ENCODE results near the gene MTIF3.

The MTIF3 gene

DNA sequence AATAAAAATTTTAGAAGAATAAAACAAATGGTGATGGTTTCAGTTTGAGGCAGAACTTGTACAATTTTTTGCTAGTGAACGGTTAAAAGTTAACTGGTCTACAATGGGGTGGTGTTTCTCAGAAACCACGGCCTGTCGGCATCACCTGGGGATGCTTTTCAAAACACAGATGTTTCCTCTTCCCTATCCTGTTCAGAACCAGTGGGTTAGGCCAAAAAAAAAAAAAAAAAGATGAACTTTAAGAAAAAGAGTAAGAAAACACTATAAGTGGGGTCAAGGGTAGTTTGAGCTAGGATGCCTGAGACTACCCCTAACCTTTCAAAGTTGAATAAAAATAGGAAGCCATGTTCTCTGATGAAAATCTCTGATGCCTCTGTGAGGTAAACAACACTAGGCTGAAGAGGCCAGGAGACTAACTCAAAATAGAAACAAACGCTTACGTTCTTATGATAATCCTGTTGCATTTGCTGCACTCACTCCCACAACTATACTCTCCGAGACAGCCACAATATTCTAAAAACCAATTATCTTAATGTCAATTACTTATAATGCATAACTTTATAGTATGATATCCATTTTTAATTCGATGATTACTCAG, 3.3 kb downstream of the MTIF3 start:
- in situ Hi-C loops (cut with MboI; ENCODE audit: low sequenced_read_pairs, unreplicated experiment), result no loop called here
- TF ChIP-seq, protein P1, sequence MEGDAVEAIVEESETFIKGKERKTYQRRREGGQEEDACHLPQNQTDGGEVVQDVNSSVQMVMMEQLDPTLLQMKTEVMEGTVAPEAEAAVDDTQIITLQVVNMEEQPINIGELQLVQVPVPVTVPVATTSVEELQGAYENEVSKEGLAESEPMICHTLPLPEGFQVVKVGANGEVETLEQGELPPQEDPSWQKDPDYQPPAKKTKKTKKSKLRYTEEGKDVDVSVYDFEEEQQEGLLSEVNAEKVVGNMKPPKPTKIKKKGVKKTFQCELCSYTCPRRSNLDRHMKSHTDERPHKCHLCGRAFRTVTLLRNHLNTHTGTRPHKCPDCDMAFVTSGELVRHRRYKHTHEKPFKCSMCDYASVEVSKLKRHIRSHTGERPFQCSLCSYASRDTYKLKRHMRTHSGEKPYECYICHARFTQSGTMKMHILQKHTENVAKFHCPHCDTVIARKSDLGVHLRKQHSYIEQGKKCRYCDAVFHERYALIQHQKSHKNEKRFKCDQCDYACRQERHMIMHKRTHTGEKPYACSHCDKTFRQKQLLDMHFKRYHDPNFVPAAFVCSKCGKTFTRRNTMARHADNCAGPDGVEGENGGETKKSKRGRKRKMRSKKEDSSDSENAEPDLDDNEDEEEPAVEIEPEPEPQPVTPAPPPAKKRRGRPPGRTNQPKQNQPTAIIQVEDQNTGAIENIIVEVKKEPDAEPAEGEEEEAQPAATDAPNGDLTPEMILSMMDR (IDR thresholded peaks at IDR 0.05; ENCODE audit: borderline replicate concordance, control extremely low read depth, extremely low read depth, insufficient read depth, missing control alignments), result no peak
- no peak for DNase-seq (ENCODE audit: low spot score)

DNA sequence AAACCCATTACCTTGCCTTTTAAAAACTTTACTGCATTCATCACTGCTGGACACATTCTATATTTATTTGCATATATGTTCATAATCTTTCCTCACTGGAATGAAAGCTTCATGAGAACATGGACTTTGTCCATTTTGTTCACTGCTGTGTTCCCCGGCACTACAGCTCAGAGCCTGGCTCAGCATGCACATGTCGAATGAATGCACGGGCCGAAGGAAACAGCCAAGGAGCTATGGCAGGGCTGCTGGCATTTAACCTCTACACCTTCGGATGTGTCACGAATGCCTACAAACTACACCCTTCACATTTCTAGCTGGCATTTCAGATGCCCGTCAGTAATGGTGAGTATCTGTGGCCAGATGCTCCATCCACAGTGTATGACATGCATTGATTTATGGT, 7.6 kb downstream of the MTIF3 start:
- in situ Hi-C loops (cut with MboI; ENCODE audit: low sequenced_read_pairs, unreplicated experiment), result no loop called here
- no peak for DNase-seq (ENCODE audit: low spot score)
- TF ChIP-seq, protein P1 (IDR thresholded peaks at IDR 0.05; ENCODE audit: borderline replicate concordance, control extremely low read depth, extremely low read depth, insufficient read depth, missing control alignments), result no peak

DNA sequence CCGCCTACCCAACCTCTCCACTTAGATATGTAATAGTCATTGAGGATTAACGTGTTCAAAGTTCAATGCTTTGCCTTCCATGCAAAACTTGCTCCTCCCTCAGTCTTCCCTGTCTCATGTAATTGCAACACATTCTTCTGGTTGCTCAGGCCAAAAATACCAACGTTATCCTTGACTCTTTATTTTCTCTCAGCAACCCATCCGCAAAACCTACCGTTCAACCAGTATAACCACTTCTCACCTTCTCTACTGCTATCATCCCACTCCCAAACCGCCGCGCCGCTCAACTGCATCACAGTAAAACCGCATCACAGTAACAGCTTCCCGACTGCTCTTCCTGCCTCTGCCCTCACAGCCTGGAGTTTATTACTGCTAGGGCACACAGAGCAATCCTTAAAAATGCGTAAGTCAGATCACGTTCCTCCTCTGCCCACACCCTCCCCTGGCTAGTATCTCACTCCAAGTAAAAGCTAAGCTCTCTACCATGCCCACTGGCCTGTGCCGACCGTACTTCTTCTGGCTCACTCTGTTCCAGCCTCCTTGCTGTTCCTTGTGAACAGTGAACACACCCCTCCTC, 8.2 kb downstream of the MTIF3 start:
- no peak for DNase-seq (ENCODE audit: low spot score)
- TF ChIP-seq, protein P1 (IDR thresholded peaks at IDR 0.05; ENCODE audit: borderline replicate concordance, control extremely low read depth, extremely low read depth, insufficient read depth, missing control alignments), result no peak
- in situ Hi-C loops (cut with MboI; ENCODE audit: low sequenced_read_pairs, unreplicated experiment), result no loop called here

DNA sequence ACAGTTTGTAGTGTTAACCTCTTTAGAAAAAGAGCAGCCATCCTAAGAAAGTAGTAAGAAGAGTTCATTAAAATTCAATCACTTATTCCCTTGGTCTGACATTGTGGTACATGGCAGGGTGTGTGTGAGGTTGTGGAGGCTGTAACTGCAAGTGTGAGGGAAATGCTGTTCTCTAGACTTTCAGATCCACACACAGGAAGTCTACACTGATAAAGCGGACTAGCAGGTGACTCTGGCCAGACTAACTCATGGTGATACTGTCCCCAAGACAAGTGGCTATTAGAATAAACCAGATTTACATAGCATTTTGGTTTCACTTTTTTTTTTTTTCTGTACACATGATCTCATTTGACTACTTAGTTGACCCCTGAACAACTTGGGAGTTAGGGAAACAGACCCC, 10.0 kb downstream of the MTIF3 start:
- TF ChIP-seq, protein P1 (IDR thresholded peaks at IDR 0.05; ENCODE audit: borderline replicate concordance, control extremely low read depth, extremely low read depth, insufficient read depth, missing control alignments), result no peak
- no peak for DNase-seq (ENCODE audit: low spot score)
- in situ Hi-C loops (cut with MboI; ENCODE audit: low sequenced_read_pairs, unreplicated experiment), result no loop called here

DNA sequence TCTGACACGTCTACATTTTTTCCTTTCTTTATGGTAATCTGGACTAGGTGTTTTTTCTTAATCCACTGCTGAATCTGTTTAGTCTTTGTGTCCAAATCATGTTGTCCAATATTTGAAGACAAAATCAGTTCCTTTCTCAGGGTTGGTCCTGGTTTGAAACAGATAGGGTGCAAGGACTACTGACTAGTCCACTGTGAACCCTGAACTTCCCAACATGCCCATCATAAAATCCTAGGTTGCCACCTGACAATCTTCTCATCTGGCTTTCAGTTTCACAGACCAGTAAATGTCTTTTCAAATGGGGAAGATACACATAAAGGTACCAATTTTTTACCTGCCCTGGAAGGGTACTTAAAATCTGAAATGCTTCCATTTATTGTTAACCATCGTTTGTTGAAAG, 13.2 kb downstream of the MTIF3 start:
- TF ChIP-seq, protein P1 (IDR thresholded peaks at IDR 0.05; ENCODE audit: borderline replicate concordance, control extremely low read depth, extremely low read depth, insufficient read depth, missing control alignments), result no peak
- no peak for DNase-seq (ENCODE audit: low spot score)
- in situ Hi-C loops (cut with MboI; ENCODE audit: low sequenced_read_pairs, unreplicated experiment), result no loop called here

DNA sequence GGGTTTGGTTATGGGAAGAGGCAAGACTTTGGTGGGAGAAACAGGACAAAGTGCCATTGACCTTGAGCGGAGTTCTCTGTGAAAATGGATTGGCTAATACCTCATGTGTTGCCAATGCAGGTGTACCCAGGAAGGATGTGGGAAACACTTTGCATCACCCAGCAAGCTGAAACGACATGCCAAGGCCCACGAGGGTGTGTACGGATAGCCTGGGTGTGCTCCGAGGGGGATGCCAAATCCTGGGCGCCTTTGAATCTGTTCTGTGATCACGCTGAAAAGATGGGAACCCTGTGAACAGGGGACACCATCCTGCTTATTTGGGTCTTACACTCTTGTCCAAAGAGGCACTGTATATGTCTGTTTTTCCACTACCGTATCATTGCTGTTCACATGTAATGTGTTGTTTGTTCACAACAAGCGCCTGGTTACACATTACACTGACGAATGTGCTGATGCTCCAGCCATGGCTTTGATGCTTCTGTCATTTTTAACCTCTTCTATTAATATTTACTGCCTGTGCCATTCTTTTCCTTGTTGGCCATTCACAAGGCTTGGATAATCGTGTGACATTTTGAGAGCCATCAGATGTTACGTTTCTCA, 17.7 kb downstream of the MTIF3 start:
- TF ChIP-seq, protein P1 (IDR thresholded peaks at IDR 0.05; ENCODE audit: borderline replicate concordance, control extremely low read depth, extremely low read depth, insufficient read depth, missing control alignments), result no peak
- in situ Hi-C loops (cut with MboI; ENCODE audit: low sequenced_read_pairs, unreplicated experiment), result no loop called here
- no peak for DNase-seq (ENCODE audit: low spot score)

Measured in GM13976 (cell line).